IMR-90 (cell line): ENCODE data around the gene GLIPR1. TPM values are rescaled to one million over a fixed set of nuclear protein-coding genes. Genes with fewer than 3 reads are reported as not detected.

Experiments used
- ATAC-seq: fragments of 200-7000 bp; cut with Tn5 transposase; 2 replicates; pipeline ENCODE4 v1.9.1; 2020; ENCODE audit warnings: low read depth, mild to moderate bottlenecking, moderate library complexity
- BruUV-seq: library from RNA; stranded (reverse); fragments of 400-500 nt; replicated peaks from 2 replicates; lab custom pipeline; 2021; lab: Mats Ljungman, UMichigan
- CTCF ChIA-PET: fragments of 300-600 bp; formaldehyde crosslinking; extraction: SDS; loops from one replicate; lab custom pipeline; 2021; ENCODE audit warnings: antibody characterized with exemption; lab: Yijun Ruan, JAX
- POLR2A ChIA-PET: fragments of 300-600 bp; sonication (Branson Sonifier 250); formaldehyde crosslinking; loops from one replicate; lab custom pipeline; 2022; ENCODE audit warnings: antibody characterized with exemption; ENCODE audit not compliant: unreplicated experiment; lab: Charles Lee
- DNase-seq: peaks from one replicate; pipeline ENCODE4 v3.0.0; 2013
- H2AFZ ChIP-seq: replicated peaks from 2 replicates; pipeline ENCODE3; 2013; ENCODE audit warnings: low read length, mild to moderate bottlenecking; ENCODE audit not compliant: poor library complexity
- H2AK5ac ChIP-seq: 2 replicates; pipeline ENCODE4 v1.6.1; 2013; ENCODE audit warnings: low read depth, low read length, inconsistent platforms
- H2AK9ac ChIP-seq: replicated peaks from 2 replicates; pipeline ENCODE3; 2013; ENCODE audit warnings: mild to moderate bottlenecking, low read depth, low read length, moderate library complexity; ENCODE audit not compliant: poor library complexity
- H2BK120ac ChIP-seq: 2 replicates; pipeline ENCODE4 v1.6.1; 2013; ENCODE audit warnings: low read depth, low read length, inconsistent platforms
- H2BK15ac ChIP-seq: 3 replicates; pipeline ENCODE4 v1.6.1; 2013; ENCODE audit warnings: low read depth, low read length, inconsistent platforms
- H2BK20ac ChIP-seq: 2 replicates; pipeline ENCODE4 v1.6.1; 2013; ENCODE audit warnings: low read depth, mild to moderate bottlenecking, inconsistent platforms, low read length, moderate library complexity
- H2BK5ac ChIP-seq: 2 replicates; pipeline ENCODE4 v1.6.1; 2013; ENCODE audit warnings: mild to moderate bottlenecking, low read depth, low read length, inconsistent platforms; ENCODE audit not compliant: poor library complexity, severe bottlenecking
- H3K14ac ChIP-seq: replicated peaks from 2 replicates; pipeline ENCODE4 v1.6.1; 2013; ENCODE audit warnings: low read depth, low read length, inconsistent platforms
- H3K18ac ChIP-seq: 2 replicates; pipeline ENCODE4 v1.6.1; 2013; ENCODE audit warnings: low read depth, low read length, control low read depth
- H3K23ac ChIP-seq: 2 replicates; pipeline ENCODE4 v1.6.1; 2013; ENCODE audit warnings: low read depth, low read length, inconsistent platforms
- H3K27ac ChIP-seq: 2 replicates; pipeline ENCODE4 v1.5.1; 2013; ENCODE audit warnings: mild to moderate bottlenecking, control low read depth, low read length; ENCODE audit not compliant: insufficient read depth
- H3K27me3 ChIP-seq: 2 replicates; pipeline ENCODE4 v1.6.1; 2013; ENCODE audit warnings: low read length; ENCODE audit not compliant: control insufficient read depth, insufficient read depth
- H3K36me3 ChIP-seq: 2 replicates; pipeline ENCODE4 v1.6.1; 2013; ENCODE audit warnings: low read length, mixed read lengths; ENCODE audit not compliant: control insufficient read depth, insufficient read depth
- H3K4ac ChIP-seq: 2 replicates; pipeline ENCODE4 v1.6.1; 2013; ENCODE audit warnings: low read depth, low read length, inconsistent platforms
- H3K4me1 ChIP-seq: 2 replicates; pipeline ENCODE4 v1.6.1; 2013; ENCODE audit warnings: low read length, mixed read lengths; ENCODE audit not compliant: control insufficient read depth, insufficient read depth
- H3K4me2 ChIP-seq: 2 replicates; pipeline ENCODE4 v1.6.1; 2013; ENCODE audit warnings: low read depth, mild to moderate bottlenecking, control low read depth, low read length, moderate library complexity
- H3K4me3 ChIP-seq: 2 replicates; pipeline ENCODE4 v1.5.1; 2013; ENCODE audit warnings: low read depth, mild to moderate bottlenecking, control low read depth, low read length, moderate library complexity; ENCODE audit not compliant: insufficient read depth
- H3K56ac ChIP-seq: 2 replicates; pipeline ENCODE4 v1.6.1; 2013; ENCODE audit warnings: low read length, inconsistent platforms; ENCODE audit not compliant: insufficient read depth; ENCODE audit errors: extremely low read depth
- H3K79me1 ChIP-seq, 2 experiments: 2 replicates each; pipeline ENCODE4 v1.6.1; 2013; ENCODE audit warnings: low read length in 2 of 2, inconsistent platforms in 1 of 2, low read depth in 1 of 2
- H3K9ac ChIP-seq: 2 replicates; pipeline ENCODE4 v1.6.1; 2013; ENCODE audit warnings: low read depth, low read length, control low read depth
- H3K9me1 ChIP-seq: 2 replicates; pipeline ENCODE4 v1.6.1; 2013; ENCODE audit warnings: low read length, inconsistent platforms; ENCODE audit not compliant: insufficient read depth
- H3K9me3 ChIP-seq: 2 replicates; pipeline ENCODE4 v1.6.1; 2013; ENCODE audit warnings: low read length; ENCODE audit not compliant: control insufficient read depth, insufficient read depth
- H4K20me1 ChIP-seq: 2 replicates; pipeline ENCODE4 v1.6.1; 2013; ENCODE audit warnings: low read length, inconsistent platforms; ENCODE audit not compliant: insufficient read depth
- H4K5ac ChIP-seq: 2 replicates; pipeline ENCODE4 v1.6.1; 2013; ENCODE audit warnings: mild to moderate bottlenecking, low read depth, low read length, control low read depth
- H4K8ac ChIP-seq, 2 experiments: 2 replicates each; pipeline ENCODE4 v1.6.1; 2013; ENCODE audit warnings: low read depth in 2 of 2, low read length in 2 of 2, control low read depth in 1 of 2, inconsistent platforms in 1 of 2
- H4K91ac ChIP-seq: 2 replicates; pipeline ENCODE4 v1.6.1; 2013; ENCODE audit warnings: low read depth, low read length, inconsistent platforms; ENCODE audit not compliant: insufficient read depth
- CEBPB ChIP-seq: IDR thresholded peaks from 2 replicates; pipeline ENCODE4 v1.6.1; 2012; ENCODE audit warnings: low read depth, low read length, improper control_type of control experiment
- POLR2A ChIP-seq: IDR thresholded peaks from 2 replicates; pipeline ENCODE4 v1.6.1; 2012; ENCODE audit warnings: mild to moderate bottlenecking, low read depth, low read length
- WGBS, 2 experiments: methylation state at CpG; one replicate each; pipeline versions ENCODE4 v1.1.5 to v1.1.7; 2013; ENCODE audit warnings: missing lambda C conversion rate in 2 of 2; ENCODE audit not compliant: insufficient read length in 1 of 2; ENCODE audit errors: extremely low coverage in 2 of 2; 5-methylcytosine and 5-hydroxymethylcytosine counted together
- dilution Hi-C: fragments of 300-500 bp; cut with HindIII; formaldehyde crosslinking; loops from one replicate; pipeline ENCODE4 v1.14.3; 2018; ENCODE audit warnings: low sequenced_read_pairs; ENCODE audit not compliant: unreplicated experiment
- in situ Hi-C: fragments of 300-500 bp; cut with MboI; formaldehyde crosslinking; loops from 3 replicates; pipeline ENCODE4 v1.14.3; 2019; ENCODE audit warnings: low sequenced_read_pairs, inconsistent platforms, mixed read lengths
- intact Hi-C: fragments of 100-400 bp; cut with micrococcal nuclease; formaldehyde crosslinking; loops from 2 replicates; pipeline ENCODE4 v1.10.0; 2022
- polyA plus RNA-seq, 3 experiments: library from polyadenylated mRNA; depleted of rRNA; stranded (reverse); fragments of >200 nt; gene quantifications; 2 replicates each; pipeline ENCODE4 v1.2.3, GENCODE V29; 2012; ENCODE audit warnings: low replicate concordance in 1 of 3
- total RNA-seq: library from RNA; depleted of rRNA; stranded (reverse); fragments of >200 nt; gene quantifications from 2 replicates; pipeline ENCODE4 v1.2.3, GENCODE V29; 2012

The GLIPR1 gene
- total and polyA plus RNA-seq, 2 of the 4 experiments (the other 2 are of a cell fraction) = 268 to 327 TPM

DNA sequence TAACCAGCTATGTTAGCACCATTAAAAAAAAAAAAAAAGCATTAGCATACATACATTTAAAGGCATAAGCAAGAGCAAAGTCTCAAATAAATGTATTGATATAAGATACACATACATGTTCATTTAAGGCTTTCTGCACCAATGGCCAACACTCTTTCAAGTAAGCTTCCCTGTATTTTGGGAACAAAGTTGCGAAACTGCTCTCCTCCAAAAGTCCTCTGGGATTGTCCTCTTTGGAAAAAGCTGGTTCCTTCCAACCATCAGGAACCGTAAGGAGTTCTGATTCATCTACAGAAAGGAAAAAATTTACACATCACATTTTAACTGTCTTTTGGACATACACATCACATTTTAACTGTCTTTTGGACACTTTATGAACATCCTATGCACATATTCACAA lies 27.6 kb downstream of the GLIPR1 start:
- ChIA-PET CTCF (interaction anchor here (1.0 kb wide), 1 partner anchor 155 kb away, joined by 4 read pairs; no protein-coding TSS in a partner anchor), POLR2A (interaction anchor here (0.6 to 0.7 kb wide), 3 partner anchors 291 to 1397 kb away, joined by 3 to 14 read pairs (median 7); no protein-coding TSS in a partner anchor)
- Histone ChIP-seq H3K56ac (no peak overlapping the region), H3K9ac (no peak overlapping the region), H4K20me1 (no peaks in the 10 kb centered on the region), H2BK20ac (no peak overlapping the region), H3K27ac (no peak overlapping the region), H4K8ac (no peak overlapping the region), H3K14ac (no peak overlapping the region), H3K79me1 (peaks cover 2 to 20% of the 10 kb centered on the region in 2 experiments; a peak in 3 of 4 replicates), H2BK15ac (no peak overlapping the region), H3K4me3 (no peak overlapping the region), H3K4ac (no peak overlapping the region), H2BK5ac (no peak overlapping the region), H2BK120ac (no peak overlapping the region), H2AK9ac (no peak overlapping the region), H2AK5ac (no peak overlapping the region), H3K23ac (no peak overlapping the region), H3K4me2 (no peak overlapping the region), H3K36me3 (peaks cover 13% of the 10 kb centered on the region), H2AFZ (no peak overlapping the region), H3K4me1 (peaks cover 1% of the 10 kb centered on the region; the same call in 1 of the 2 replicates), H3K27me3 (no peaks in the 10 kb centered on the region), H3K18ac (no peak overlapping the region), H3K9me3 (no peaks in the 10 kb centered on the region), H3K9me1 (no peaks in the 10 kb centered on the region), H4K91ac (no peak overlapping the region), H4K5ac (no peak overlapping the region)
- in situ Hi-C loops = loop anchor here (10.0 kb wide), 1 partner anchor 813 kb away; no protein-coding TSS in a partner anchor
- DNase-seq (no peak), ATAC-seq (no peak)
- WGBS, 2 experiments = 50% methylated on average over 1 of the region's 2 CpGs; no CpG with 5 or more reads in 1 of the 2 experiments
- dilution Hi-C loops = no loop called here
- TF ChIP-seq CEBPB (peak; percentile 75), POLR2A (no peak)
- intact Hi-C loops = no loop called here
- no TSS peak for BruUV-seq
